ENCODE results near the gene DUSP21.
"Not testable (repeated sequence)": the region's sequence is repeated elsewhere in the genome, so short reads cannot be mapped to it uniquely, and the experiment has no call there.

DUSP21 gene

DNA sequence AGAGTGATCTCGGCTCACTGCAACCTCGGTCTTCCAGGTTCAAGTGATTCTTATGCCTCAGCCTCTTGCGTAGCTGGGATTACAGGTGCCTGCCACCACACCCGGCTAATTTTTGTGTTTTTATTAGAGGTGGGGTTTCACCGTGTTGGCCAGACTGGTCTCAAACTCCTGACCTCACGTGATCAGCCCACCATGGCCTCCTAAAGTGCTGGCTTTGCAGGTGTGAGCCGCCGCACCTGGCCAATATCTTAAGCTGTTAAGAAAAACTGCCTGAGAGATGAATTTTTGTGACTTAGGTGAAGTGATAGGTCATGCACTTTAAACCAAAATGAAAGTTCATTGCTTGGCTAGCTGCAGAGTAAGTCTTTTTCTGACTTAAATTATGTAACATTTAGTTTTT lies 35.0 kb downstream of the DUSP21 start:
- peaks cover 17% of the 10 kb centered on the region for H3K36me3 ChIP-seq
- TF ChIP-seq, protein P1, sequence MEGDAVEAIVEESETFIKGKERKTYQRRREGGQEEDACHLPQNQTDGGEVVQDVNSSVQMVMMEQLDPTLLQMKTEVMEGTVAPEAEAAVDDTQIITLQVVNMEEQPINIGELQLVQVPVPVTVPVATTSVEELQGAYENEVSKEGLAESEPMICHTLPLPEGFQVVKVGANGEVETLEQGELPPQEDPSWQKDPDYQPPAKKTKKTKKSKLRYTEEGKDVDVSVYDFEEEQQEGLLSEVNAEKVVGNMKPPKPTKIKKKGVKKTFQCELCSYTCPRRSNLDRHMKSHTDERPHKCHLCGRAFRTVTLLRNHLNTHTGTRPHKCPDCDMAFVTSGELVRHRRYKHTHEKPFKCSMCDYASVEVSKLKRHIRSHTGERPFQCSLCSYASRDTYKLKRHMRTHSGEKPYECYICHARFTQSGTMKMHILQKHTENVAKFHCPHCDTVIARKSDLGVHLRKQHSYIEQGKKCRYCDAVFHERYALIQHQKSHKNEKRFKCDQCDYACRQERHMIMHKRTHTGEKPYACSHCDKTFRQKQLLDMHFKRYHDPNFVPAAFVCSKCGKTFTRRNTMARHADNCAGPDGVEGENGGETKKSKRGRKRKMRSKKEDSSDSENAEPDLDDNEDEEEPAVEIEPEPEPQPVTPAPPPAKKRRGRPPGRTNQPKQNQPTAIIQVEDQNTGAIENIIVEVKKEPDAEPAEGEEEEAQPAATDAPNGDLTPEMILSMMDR (IDR thresholded peaks at IDR 0.05; ENCODE audit: low read depth, low read length) = no peak
- H3K4me3 ChIP-seq (ENCODE audit: low read depth, low read length) = no peak overlapping the region
- no peaks in the 10 kb centered on the region for H3K27me3 ChIP-seq (ENCODE audit: insufficient read depth, low read depth, severe bottlenecking)
- DNase-seq = no peak
- H3K9me3 ChIP-seq (ENCODE audit: severe bottlenecking) = no peaks in the 10 kb centered on the region
- H3K27ac ChIP-seq = no peak overlapping the region

DNA sequence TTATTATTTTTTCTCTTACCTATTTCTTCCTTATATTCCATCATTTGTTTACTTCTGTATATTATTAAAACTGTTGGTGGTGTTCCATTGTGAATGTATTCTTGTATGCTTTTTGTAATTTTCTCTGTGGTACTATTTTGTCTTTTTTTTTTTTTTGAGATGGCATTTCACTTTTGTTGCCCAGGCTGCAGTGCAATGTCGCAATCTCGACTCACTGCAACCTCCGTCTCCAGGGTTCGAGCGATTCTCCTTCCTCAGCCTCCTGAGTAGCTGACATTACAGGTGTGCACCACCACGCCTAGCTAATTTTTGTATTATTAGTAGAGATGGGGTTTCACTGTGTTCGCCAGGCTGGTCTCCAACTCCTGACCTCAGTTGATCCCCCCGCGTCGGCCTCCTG lies 37.7 kb downstream of the DUSP21 start:
- Histone ChIP-seq H3K9me3 (ENCODE audit: severe bottlenecking) (no peaks in the 10 kb centered on the region), H3K27ac (no peak overlapping the region), H3K4me3 (ENCODE audit: low read depth, low read length) (no peak overlapping the region), H3K36me3 (peaks cover 3% of the 10 kb centered on the region; the same call in 1 of the 2 replicates), H3K27me3 (ENCODE audit: insufficient read depth, low read depth, severe bottlenecking) (no peaks in the 10 kb centered on the region)
- no peak for DNase-seq
- TF ChIP-seq, protein P1 (IDR thresholded peaks at IDR 0.05; ENCODE audit: low read depth, low read length) = no peak

DNA sequence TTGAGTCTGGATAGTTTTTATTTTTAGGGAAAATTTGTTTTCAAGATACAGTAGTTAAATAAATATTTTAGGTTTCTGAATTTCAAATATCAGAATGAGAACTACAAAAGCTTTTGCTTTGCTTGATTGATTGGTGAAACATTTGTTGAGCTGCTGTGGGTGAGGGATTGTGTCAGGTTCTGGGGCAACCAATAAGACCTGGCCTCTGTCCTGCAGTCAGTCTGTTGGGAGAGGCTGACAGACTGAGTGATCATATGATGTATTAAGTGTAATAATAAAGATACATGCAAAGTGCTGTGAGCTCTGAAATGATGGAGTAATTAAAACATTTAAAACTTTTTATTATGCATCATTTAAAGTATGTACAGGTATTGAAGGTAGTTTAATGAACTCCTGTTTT lies 38.8 kb downstream of the DUSP21 start:
- H3K4me3 ChIP-seq (ENCODE audit: low read depth, low read length) = no peak overlapping the region
- H3K36me3 ChIP-seq = peaks cover 3% of the 10 kb centered on the region; the same call in 1 of the 2 replicates
- no peak overlapping the region for H3K27ac ChIP-seq
- no peaks in the 10 kb centered on the region for H3K9me3 ChIP-seq (ENCODE audit: severe bottlenecking)
- H3K27me3 ChIP-seq (ENCODE audit: insufficient read depth, low read depth, severe bottlenecking) = no peaks in the 10 kb centered on the region
- DNase-seq = no peak
- TF ChIP-seq, protein P1 (IDR thresholded peaks at IDR 0.05; ENCODE audit: low read depth, low read length) = no peak

DNA sequence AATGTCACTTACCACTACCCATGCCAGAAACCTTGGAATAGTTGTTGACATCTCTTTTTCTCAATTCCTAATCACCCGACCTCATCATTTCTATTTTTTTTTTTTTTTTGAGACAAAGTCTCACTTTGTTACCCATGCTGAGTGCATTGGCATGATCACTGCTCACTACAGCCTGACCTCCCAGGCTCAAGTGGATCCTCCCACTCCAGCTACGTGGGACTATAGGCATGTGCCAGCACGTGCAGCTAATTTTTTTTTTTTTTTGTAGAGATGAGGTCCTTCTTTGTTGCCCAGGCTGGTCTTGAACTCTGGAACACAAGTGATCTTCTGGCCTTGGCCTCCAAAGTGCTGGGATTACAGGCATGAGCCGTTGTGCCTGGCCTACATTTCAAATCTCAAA lies 41.1 kb downstream of the DUSP21 start:
- H3K4me3 ChIP-seq (ENCODE audit: low read depth, low read length) = no peak overlapping the region
- no peaks in the 10 kb centered on the region; the same call in 1 of the 2 replicates for H3K36me3 ChIP-seq
- H3K27me3 ChIP-seq (ENCODE audit: insufficient read depth, low read depth, severe bottlenecking) = no peaks in the 10 kb centered on the region
- DNase-seq = no peak
- no peaks in the 10 kb centered on the region for H3K9me3 ChIP-seq (ENCODE audit: severe bottlenecking)
- no peak overlapping the region for H3K27ac ChIP-seq
- TF ChIP-seq, protein P1 (IDR thresholded peaks at IDR 0.05; ENCODE audit: low read depth, low read length) = no peak

DNA sequence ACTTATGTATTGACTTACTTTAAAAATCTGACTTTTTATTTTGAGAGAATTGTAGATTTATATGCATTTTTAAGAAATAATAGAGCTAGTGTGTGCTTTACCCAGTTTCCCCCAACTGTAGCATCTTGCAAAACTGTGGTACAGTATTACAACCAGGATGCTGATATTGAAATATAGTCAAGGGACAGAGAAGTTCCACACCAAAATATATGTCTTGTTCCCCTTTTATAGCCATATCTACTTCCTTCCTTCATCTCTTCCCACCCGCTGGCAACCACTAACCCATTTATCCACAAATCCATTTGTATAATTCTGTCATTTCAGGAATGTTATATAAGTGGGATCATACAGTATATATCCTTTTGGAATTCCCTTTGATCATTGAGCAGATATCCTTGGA lies 46.0 kb downstream of the DUSP21 start:
- Histone ChIP-seq H3K27me3 (ENCODE audit: insufficient read depth, low read depth, severe bottlenecking) (no peaks in the 10 kb centered on the region), H3K27ac (no peak overlapping the region), H3K36me3 (no peaks in the 10 kb centered on the region), H3K4me3 (ENCODE audit: low read depth, low read length) (no peak overlapping the region), H3K9me3 (ENCODE audit: severe bottlenecking) (no peaks in the 10 kb centered on the region)
- TF ChIP-seq, protein P1 (IDR thresholded peaks at IDR 0.05; ENCODE audit: low read depth, low read length) = no peak
- no peak for DNase-seq

DNA sequence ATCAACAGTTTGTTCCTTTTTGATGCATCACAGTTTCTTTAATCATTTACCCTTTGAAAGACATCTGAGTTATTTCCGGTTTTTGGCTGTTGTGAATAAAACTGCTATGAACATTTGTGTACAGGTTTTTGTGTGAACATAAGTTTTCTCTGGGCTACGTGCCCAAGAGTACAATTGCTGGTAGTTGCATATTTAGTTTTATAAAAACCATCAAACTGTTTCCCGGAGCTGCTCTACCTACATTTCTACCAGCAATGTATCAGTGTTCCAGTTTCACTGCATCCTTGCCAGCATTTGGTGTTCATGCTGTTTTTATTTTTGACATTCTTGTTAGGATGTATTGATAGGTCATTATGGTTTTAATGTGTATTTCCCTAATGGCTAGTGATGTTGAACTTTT lies 46.4 kb downstream of the DUSP21 start:
- TF ChIP-seq, protein P1 (IDR thresholded peaks at IDR 0.05; ENCODE audit: low read depth, low read length) = no peak
- H3K4me3 ChIP-seq (ENCODE audit: low read depth, low read length) = no peak overlapping the region
- DNase-seq = no peak
- H3K9me3 ChIP-seq (ENCODE audit: severe bottlenecking) = no peaks in the 10 kb centered on the region
- H3K27ac ChIP-seq = no peak overlapping the region
- H3K27me3 ChIP-seq (ENCODE audit: insufficient read depth, low read depth, severe bottlenecking) = no peaks in the 10 kb centered on the region
- H3K36me3 ChIP-seq = no peaks in the 10 kb centered on the region

DNA sequence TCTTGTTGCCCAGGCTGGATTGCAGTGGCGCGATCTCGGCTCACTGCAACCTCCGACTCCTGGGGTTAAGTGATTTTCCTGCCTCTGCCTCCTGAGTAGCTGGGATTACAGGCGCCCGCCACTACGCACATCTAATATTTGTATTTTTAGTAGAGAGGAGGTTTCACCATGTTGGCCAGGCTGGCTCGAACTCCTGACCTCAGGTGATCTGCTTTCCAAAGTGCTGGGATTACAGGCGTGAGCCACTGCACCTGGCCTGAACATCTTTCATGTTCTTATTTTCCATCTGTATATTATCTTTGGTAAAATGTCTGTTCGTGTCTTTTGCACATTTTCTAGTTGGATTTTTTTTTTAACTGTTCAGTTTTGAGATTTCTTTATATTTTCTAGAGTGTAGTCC lies 46.9 kb downstream of the DUSP21 start:
- H3K4me3 ChIP-seq (ENCODE audit: low read depth, low read length); DNase-seq; H3K36me3 ChIP-seq; H3K9me3 ChIP-seq (ENCODE audit: severe bottlenecking); H3K27ac ChIP-seq; H3K27me3 ChIP-seq (ENCODE audit: insufficient read depth, low read depth, severe bottlenecking): not testable (repeated sequence)

All from WERI-Rb-1 (cell line).